Endothelial cell of umbilical vein (primary cell): ENCODE results near the gene MMP28.

Experiments
- CTCF ChIP-seq, 2 donors: IDR thresholded peaks; 1 replicate in 1 of 2; 2 replicates in 1 of 2; pipeline ENCODE4 v1.5.1; 2011; ENCODE audit warnings: low read length in 2 of 2, mild to moderate bottlenecking in 2 of 2, moderate library complexity in 2 of 2, control low read depth in 1 of 2, inconsistent platforms in 1 of 2, low read depth in 1 of 2; ENCODE audit not compliant: insufficient read depth in 1 of 2; ENCODE audit errors: extremely low read depth in 1 of 2
- EZH2 ChIP-seq: IDR thresholded peaks from 2 replicates; pipeline ENCODE4 v1.6.1; 2012; ENCODE audit warnings: borderline replicate concordance, low read depth, mild to moderate bottlenecking, moderate library complexity, low read length, inconsistent platforms; ENCODE audit not compliant: severe bottlenecking
- FOS ChIP-seq: IDR thresholded peaks from 2 replicates; pipeline ENCODE4 v1.6.1; 2011; ENCODE audit warnings: mild to moderate bottlenecking, low read length, moderate library complexity, borderline replicate concordance; ENCODE audit not compliant: insufficient read depth
- GATA2 ChIP-seq: IDR thresholded peaks from 2 replicates; pipeline ENCODE4 v1.7.0; 2011; ENCODE audit warnings: low read depth, mild to moderate bottlenecking, moderate library complexity, mixed read lengths, low read length; ENCODE audit not compliant: insufficient read length, insufficient read depth
- JUN ChIP-seq: IDR thresholded peaks from 2 replicates; pipeline ENCODE4 v1.6.1; 2011; ENCODE audit warnings: borderline replicate concordance, low read depth; ENCODE audit not compliant: insufficient read length, insufficient read depth
- MYC ChIP-seq: IDR thresholded peaks from one replicate; pipeline ENCODE4 v1.6.1; 2011; ENCODE audit warnings: mild to moderate bottlenecking, low read depth, low read length
- POLR2A ChIP-seq: IDR thresholded peaks from 2 replicates; pipeline ENCODE4 v1.6.1; 2012; ENCODE audit warnings: low read depth, mild to moderate bottlenecking, control low read depth, low read length
- POLR2AphosphoS5 ChIP-seq: IDR thresholded peaks from 2 replicates; pipeline ENCODE4 v1.6.1; 2012; ENCODE audit warnings: low read depth, mild to moderate bottlenecking, control low read depth, low read length, moderate library complexity; ENCODE audit not compliant: insufficient read depth
- TF ChIP-seq, protein P1 (sequence below): IDR thresholded peaks from 2 replicates; pipeline ENCODE4 v1.6.1; 2011; ENCODE audit not compliant: insufficient read depth, insufficient read length

GRCh38 chr17:35793257-35793656 lies 2.2 kb downstream of the MMP28 start:
- TF ChIP-seq CTCF (IDR thresholded peaks at IDR 0.05; ENCODE audit: extremely low read depth in 1 of 2, insufficient read depth in 1 of 2, low read depth in 1 of 2, low read length in 2 of 2) (no peak), POLR2AphosphoS5 (no peak), EZH2 (no peak), GATA2 (no peak), FOS (no peak), POLR2A (no peak), JUN (no peak), MYC (no peak)
- TF ChIP-seq, protein P1, sequence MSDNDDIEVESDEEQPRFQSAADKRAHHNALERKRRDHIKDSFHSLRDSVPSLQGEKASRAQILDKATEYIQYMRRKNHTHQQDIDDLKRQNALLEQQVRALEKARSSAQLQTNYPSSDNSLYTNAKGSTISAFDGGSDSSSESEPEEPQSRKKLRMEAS = no peak
